ENCODE data around the gene TMEM33. TPM values are rescaled to one million over a fixed set of nuclear protein-coding genes. Genes with fewer than 3 reads are reported as not detected.
A peak's percentile ranks its signal among the peaks of the same experiment; 100 is the strongest.

TMEM33 gene
- total RNA-seq, 1 experiment from 2014 or later = 82.4 TPM

DNA sequence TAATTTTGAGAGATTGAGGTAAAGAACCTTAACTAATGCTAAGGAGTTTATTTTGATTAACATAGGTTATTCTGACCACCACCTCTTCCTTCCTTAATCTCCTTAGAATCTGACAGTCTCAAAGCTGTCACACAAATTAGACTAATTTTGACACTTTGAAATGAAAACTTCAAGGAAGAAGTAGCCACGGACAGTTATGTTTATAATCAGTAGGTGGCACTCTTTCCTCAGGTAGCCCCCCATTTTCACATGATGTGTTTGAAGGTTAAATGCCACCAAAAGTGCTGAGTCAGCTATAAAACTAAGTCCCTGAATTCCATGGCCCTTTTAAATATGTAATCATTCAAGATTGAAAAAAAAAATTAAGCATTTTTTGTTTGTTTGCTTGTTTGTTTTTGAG lies 22.4 kb downstream of the TMEM33 start:
- H3K27ac ChIP-seq (ENCODE audit: low read depth, low read length) = no peak overlapping the region
- H3K9me2 ChIP-seq (ENCODE audit: insufficient read depth) = no peaks in the 10 kb centered on the region
- DNase-seq (ENCODE audit: low read depth, low spot score) = peak; percentile 24
- no peaks in the 10 kb centered on the region for H3K27me3 ChIP-seq (ENCODE audit: insufficient read depth, low read length)
- H3K79me2 ChIP-seq (ENCODE audit: insufficient read depth, low read length) = peaks cover 6% of the 10 kb centered on the region; the same call in 1 of the 2 replicates
- ChIA-PET POLR2A (interaction anchor here (0.7 kb wide), 1 partner anchor 514 kb away, joined by 3 read pairs; no protein-coding TSS in a partner anchor), CTCF (interaction anchor here (1.2 kb wide), 1 partner anchor 70 kb away, joined by 3 read pairs; no protein-coding TSS in a partner anchor), RAD21 (ENCODE audit: low non-redundant PET in 1 of 2, low total read pairs in 2 of 2, uncharacterized antibody in 2 of 2, unreplicated experiment in 2 of 2) (interaction anchor here in 1 of 2 experiments (1.0 kb wide), 1 partner anchor 562 kb away, joined by 3 read pairs; no protein-coding TSS in a partner anchor)
- H3K36me3 ChIP-seq (ENCODE audit: control insufficient read depth in 1 of 2, insufficient read depth in 2 of 2, low read length in 2 of 2) = peaks cover 14 to 15% of the 10 kb centered on the region in 2 experiments; a peak in 3 of 4 replicates
- no peak overlapping the region for H2AFZ ChIP-seq (ENCODE audit: low read depth, low read length, poor library complexity, severe bottlenecking)
- H3K4me1 ChIP-seq (ENCODE audit: control insufficient read depth in 1 of 2, insufficient read depth in 2 of 2, low read length in 2 of 2) = no peaks in the 10 kb centered on the region
- H3K4me2 ChIP-seq (ENCODE audit: low read length) = no peak overlapping the region
- no TSS peak for BruUV-seq (replicated peaks)
- intact Hi-C loops (cut with micrococcal nuclease) = loop anchor here (2.0 to 5.0 kb wide), 3 partner anchors 323 to 675 kb away; no protein-coding TSS in a partner anchor
- no peak overlapping the region for H3K9ac ChIP-seq (ENCODE audit: low read length)
- peak; percentile 59; the same call in 1 of the 2 replicates for ATAC-seq
- H4K20me1 ChIP-seq (ENCODE audit: insufficient read depth) = no peaks in the 10 kb centered on the region
- no peak overlapping the region for H3K4me3 ChIP-seq (replicated peaks in 1 of 2; ENCODE audit: low read depth in 1 of 2, low read length in 2 of 2)
- H3K9me3 ChIP-seq (ENCODE audit: control insufficient read depth in 1 of 2, insufficient read depth in 1 of 2, low read depth in 1 of 2, low read length in 2 of 2) = no peaks in the 10 kb centered on the region
- TF ChIP-seq RAD21 (IDR thresholded peaks at IDR 0.05; ENCODE audit: low read depth) (peak; percentile 63), EZH2 (IDR thresholded peaks at IDR 0.05) (no peak)
- TF ChIP-seq, protein P1, sequence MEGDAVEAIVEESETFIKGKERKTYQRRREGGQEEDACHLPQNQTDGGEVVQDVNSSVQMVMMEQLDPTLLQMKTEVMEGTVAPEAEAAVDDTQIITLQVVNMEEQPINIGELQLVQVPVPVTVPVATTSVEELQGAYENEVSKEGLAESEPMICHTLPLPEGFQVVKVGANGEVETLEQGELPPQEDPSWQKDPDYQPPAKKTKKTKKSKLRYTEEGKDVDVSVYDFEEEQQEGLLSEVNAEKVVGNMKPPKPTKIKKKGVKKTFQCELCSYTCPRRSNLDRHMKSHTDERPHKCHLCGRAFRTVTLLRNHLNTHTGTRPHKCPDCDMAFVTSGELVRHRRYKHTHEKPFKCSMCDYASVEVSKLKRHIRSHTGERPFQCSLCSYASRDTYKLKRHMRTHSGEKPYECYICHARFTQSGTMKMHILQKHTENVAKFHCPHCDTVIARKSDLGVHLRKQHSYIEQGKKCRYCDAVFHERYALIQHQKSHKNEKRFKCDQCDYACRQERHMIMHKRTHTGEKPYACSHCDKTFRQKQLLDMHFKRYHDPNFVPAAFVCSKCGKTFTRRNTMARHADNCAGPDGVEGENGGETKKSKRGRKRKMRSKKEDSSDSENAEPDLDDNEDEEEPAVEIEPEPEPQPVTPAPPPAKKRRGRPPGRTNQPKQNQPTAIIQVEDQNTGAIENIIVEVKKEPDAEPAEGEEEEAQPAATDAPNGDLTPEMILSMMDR (IDR thresholded peaks at IDR 0.05 in 2 of 3, conservative IDR thresholded peaks at IDR 0.05 in 1 of 3; ENCODE audit: borderline replicate concordance in 1 of 3, insufficient read depth in 1 of 3, low read depth in 2 of 3, low read length in 2 of 3) = peak; percentile 30 to 64 (median 51); a peak in 5 of 6 replicates

DNA sequence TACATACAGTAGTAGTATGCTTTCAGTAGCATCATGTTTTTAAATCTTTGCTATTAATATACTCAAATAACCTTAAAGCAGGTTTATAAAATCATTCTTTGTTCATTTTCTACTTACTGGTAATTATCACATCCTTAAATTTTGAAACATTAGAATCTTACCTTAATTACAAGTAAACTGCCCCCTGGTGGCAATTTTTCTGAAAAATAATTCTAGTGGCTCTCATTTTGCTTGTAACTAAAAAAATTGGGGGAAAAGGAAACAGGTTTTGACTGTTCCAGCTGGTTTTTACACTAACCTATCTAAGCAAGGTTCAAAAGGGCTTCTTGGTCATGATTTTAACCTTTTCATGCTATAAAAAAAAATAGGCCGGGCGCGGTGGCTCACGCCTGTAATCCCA lies 27.9 kb downstream of the TMEM33 start:
- Histone ChIP-seq H3K9me2 (ENCODE audit: insufficient read depth) (no peaks in the 10 kb centered on the region), H3K9ac (ENCODE audit: low read length) (no peak overlapping the region), H3K9me3 (ENCODE audit: control insufficient read depth in 1 of 2, insufficient read depth in 1 of 2, low read depth in 1 of 2, low read length in 2 of 2) (no peaks in the 10 kb centered on the region), H3K4me1 (ENCODE audit: control insufficient read depth in 1 of 2, insufficient read depth in 2 of 2, low read length in 2 of 2) (no peaks in the 10 kb centered on the region), H3K27me3 (ENCODE audit: insufficient read depth, low read length) (no peaks in the 10 kb centered on the region), H3K79me2 (ENCODE audit: insufficient read depth, low read length) (no peaks in the 10 kb centered on the region), H3K27ac (ENCODE audit: low read depth, low read length) (no peak overlapping the region), H3K4me2 (ENCODE audit: low read length) (no peak overlapping the region), H4K20me1 (ENCODE audit: insufficient read depth) (no peaks in the 10 kb centered on the region), H2AFZ (ENCODE audit: low read depth, low read length, poor library complexity, severe bottlenecking) (no peak overlapping the region), H3K4me3 (replicated peaks in 1 of 2; ENCODE audit: low read depth in 1 of 2, low read length in 2 of 2) (no peak overlapping the region), H3K36me3 (ENCODE audit: control insufficient read depth in 1 of 2, insufficient read depth in 2 of 2, low read length in 2 of 2) (no peaks in the 10 kb centered on the region; a peak in 1 of 4 replicates)
- BruUV-seq (replicated peaks) = no TSS peak
- RAD21 ChIA-PET (ENCODE audit: low non-redundant PET in 1 of 2, low total read pairs in 2 of 2, uncharacterized antibody in 2 of 2, unreplicated experiment in 2 of 2) = no interaction called here
- POLR2A ChIA-PET = interaction anchor here (0.7 kb wide), 1 partner anchor 339 kb away, joined by 4 read pairs; no protein-coding TSS in a partner anchor
- CTCF ChIA-PET = interaction anchor here (0.7 kb wide), 2 partner anchors 276 to 280 kb away, joined by 3 read pairs; no protein-coding TSS in a partner anchor
- ATAC-seq (no peak), DNase-seq (ENCODE audit: low read depth, low spot score) (peak; percentile 10)
- intact Hi-C loops (cut with micrococcal nuclease) = loop anchor here (1.0 kb wide), 1 partner anchor 270 kb away; no protein-coding TSS in a partner anchor
- TF ChIP-seq SP1 (IDR thresholded peaks at IDR 0.05; ENCODE audit: low read depth) = no peak
- no peak for TF ChIP-seq CEBPB (IDR thresholded peaks at IDR 0.05; ENCODE audit: low read depth)
- TF ChIP-seq, protein P2, sequence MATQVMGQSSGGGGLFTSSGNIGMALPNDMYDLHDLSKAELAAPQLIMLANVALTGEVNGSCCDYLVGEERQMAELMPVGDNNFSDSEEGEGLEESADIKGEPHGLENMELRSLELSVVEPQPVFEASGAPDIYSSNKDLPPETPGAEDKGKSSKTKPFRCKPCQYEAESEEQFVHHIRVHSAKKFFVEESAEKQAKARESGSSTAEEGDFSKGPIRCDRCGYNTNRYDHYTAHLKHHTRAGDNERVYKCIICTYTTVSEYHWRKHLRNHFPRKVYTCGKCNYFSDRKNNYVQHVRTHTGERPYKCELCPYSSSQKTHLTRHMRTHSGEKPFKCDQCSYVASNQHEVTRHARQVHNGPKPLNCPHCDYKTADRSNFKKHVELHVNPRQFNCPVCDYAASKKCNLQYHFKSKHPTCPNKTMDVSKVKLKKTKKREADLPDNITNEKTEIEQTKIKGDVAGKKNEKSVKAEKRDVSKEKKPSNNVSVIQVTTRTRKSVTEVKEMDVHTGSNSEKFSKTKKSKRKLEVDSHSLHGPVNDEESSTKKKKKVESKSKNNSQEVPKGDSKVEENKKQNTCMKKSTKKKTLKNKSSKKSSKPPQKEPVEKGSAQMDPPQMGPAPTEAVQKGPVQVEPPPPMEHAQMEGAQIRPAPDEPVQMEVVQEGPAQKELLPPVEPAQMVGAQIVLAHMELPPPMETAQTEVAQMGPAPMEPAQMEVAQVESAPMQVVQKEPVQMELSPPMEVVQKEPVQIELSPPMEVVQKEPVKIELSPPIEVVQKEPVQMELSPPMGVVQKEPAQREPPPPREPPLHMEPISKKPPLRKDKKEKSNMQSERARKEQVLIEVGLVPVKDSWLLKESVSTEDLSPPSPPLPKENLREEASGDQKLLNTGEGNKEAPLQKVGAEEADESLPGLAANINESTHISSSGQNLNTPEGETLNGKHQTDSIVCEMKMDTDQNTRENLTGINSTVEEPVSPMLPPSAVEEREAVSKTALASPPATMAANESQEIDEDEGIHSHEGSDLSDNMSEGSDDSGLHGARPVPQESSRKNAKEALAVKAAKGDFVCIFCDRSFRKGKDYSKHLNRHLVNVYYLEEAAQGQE (IDR thresholded peaks at IDR 0.05; ENCODE audit: low read depth) = no peak
- TF ChIP-seq EZH2 (IDR thresholded peaks at IDR 0.05) = no peak
- TF ChIP-seq, protein P3, sequence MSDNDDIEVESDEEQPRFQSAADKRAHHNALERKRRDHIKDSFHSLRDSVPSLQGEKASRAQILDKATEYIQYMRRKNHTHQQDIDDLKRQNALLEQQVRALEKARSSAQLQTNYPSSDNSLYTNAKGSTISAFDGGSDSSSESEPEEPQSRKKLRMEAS (IDR thresholded peaks at IDR 0.05) = no peak
- no peak for TF ChIP-seq YY1 (IDR thresholded peaks at IDR 0.05; ENCODE audit: extremely low read depth, insufficient replicate concordance, low read depth, low read length)
- no peak for TF ChIP-seq EZH2phosphoT487 (IDR thresholded peaks at IDR 0.05; ENCODE audit: borderline replicate concordance)
- TF ChIP-seq, protein P1 (IDR thresholded peaks at IDR 0.05 in 2 of 3, conservative IDR thresholded peaks at IDR 0.05 in 1 of 3; ENCODE audit: borderline replicate concordance in 1 of 3, insufficient read depth in 1 of 3, low read depth in 2 of 3, low read length in 2 of 3) = peak; percentile 19 to 58 (median 40); a peak in 4 of 6 replicates

All from HCT116 (cell line).